ENCODE results near the gene SART1.

DNA sequence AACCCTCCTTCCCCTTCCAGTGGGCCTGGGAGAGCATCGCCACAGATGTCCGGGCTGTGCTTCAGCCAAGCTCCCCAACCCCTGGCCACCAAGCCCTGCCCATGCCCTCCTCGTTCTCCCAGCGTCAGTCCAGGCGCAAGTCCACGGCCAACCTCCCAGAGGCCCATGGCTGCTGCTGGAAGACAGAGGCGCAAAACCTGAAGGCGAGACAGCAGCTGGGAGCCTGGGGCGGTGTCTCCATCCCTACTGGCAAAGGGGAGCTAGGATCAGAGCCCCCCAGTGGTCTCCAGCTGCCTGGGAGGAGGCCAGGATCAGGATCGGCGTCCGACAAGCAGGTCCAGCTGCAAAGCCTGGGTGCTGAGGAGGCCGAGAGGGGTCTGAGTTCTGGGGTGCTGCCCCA, 14.4 kb upstream of the SART1 start:
- TF ChIP-seq, protein P1, sequence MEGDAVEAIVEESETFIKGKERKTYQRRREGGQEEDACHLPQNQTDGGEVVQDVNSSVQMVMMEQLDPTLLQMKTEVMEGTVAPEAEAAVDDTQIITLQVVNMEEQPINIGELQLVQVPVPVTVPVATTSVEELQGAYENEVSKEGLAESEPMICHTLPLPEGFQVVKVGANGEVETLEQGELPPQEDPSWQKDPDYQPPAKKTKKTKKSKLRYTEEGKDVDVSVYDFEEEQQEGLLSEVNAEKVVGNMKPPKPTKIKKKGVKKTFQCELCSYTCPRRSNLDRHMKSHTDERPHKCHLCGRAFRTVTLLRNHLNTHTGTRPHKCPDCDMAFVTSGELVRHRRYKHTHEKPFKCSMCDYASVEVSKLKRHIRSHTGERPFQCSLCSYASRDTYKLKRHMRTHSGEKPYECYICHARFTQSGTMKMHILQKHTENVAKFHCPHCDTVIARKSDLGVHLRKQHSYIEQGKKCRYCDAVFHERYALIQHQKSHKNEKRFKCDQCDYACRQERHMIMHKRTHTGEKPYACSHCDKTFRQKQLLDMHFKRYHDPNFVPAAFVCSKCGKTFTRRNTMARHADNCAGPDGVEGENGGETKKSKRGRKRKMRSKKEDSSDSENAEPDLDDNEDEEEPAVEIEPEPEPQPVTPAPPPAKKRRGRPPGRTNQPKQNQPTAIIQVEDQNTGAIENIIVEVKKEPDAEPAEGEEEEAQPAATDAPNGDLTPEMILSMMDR (IDR thresholded peaks at IDR 0.05), result no peak
- no peak for TF ChIP-seq POLR2A (IDR thresholded peaks at IDR 0.05)

All from suprapubic skin (tissue), 3 donors.